CD14-positive monocyte (primary cell): ENCODE measurements around the gene AGAP1. TPM values are rescaled to one million over a fixed set of nuclear protein-coding genes. Genes with fewer than 3 reads are reported as not detected.

Experiments used
- DNase-seq, 3 donors: peaks; one replicate each; pipeline ENCODE4 v3.0.0-alpha.2; 2011 to 2022
- H2AFZ ChIP-seq: 2 replicates; pipeline ENCODE4 v1.6.0; 2012; ENCODE audit warnings: mild to moderate bottlenecking, low read depth, low read length, inconsistent platforms; ENCODE audit not compliant: insufficient read depth, poor library complexity, severe bottlenecking
- H3K27ac ChIP-seq, 2 donors: 1 replicate in 1 of 2; 2 replicates in 1 of 2; pipeline ENCODE4 v1.5.1; 2012 to 2013; ENCODE audit warnings: low read length in 2 of 2, control low read depth in 1 of 2, inconsistent platforms in 1 of 2, low read depth in 1 of 2, mild to moderate bottlenecking in 1 of 2
- H3K27me3 ChIP-seq, 2 donors: one replicate each; pipeline versions ENCODE4 v1.6.0 to v1.6.1; 2011 to 2013; ENCODE audit warnings: low read length in 2 of 2; ENCODE audit not compliant: control insufficient read depth in 2 of 2, insufficient read depth in 2 of 2
- H3K36me3 ChIP-seq, 2 donors: replicated peaks in 1 of 2; 1 replicate in 1 of 2; 2 replicates in 1 of 2; pipeline versions ENCODE4 v1.5.1 to v1.6.1; 2012 to 2013; ENCODE audit warnings: low read length in 2 of 2, control low read depth in 1 of 2, inconsistent platforms in 1 of 2, mild to moderate bottlenecking in 1 of 2; ENCODE audit not compliant: insufficient read depth in 2 of 2, control insufficient read depth in 1 of 2
- H3K4me1 ChIP-seq, 2 donors: 1 replicate in 1 of 2; 2 replicates in 1 of 2; pipeline versions ENCODE4 v1.5.1 to v1.6.1; 2012 to 2013; ENCODE audit warnings: low read length in 2 of 2, control low read depth in 1 of 2, inconsistent platforms in 1 of 2, mild to moderate bottlenecking in 1 of 2, moderate library complexity in 1 of 2; ENCODE audit not compliant: insufficient read depth in 2 of 2, control insufficient read depth in 1 of 2
- H3K4me2 ChIP-seq: replicated peaks from 2 replicates; pipeline ENCODE3; 2012; ENCODE audit warnings: low read length, moderate library complexity, mild to moderate bottlenecking; ENCODE audit not compliant: poor library complexity, severe bottlenecking; ENCODE audit errors: extremely low read depth
- H3K4me3 ChIP-seq, 3 experiments: fragments of 200-600 bp in 1 of 3; sonication (generic) in 1 of 3; replicated peaks in 1 of 3; 1 replicate in 2 of 3; 2 replicates in 1 of 3; pipeline ENCODE4 v1.5.1; 2011 to 2013; ENCODE audit warnings: low read length in 3 of 3, mild to moderate bottlenecking in 3 of 3, control low read depth in 2 of 3, low read depth in 2 of 3, inconsistent platforms in 1 of 3, moderate library complexity in 1 of 3
- H3K79me2 ChIP-seq: 2 replicates; pipeline ENCODE4 v1.6.0; 2012; ENCODE audit warnings: mild to moderate bottlenecking, control low read depth, inconsistent platforms, low read length, moderate library complexity; ENCODE audit not compliant: insufficient read depth
- H3K9ac ChIP-seq: 2 replicates; pipeline ENCODE4 v1.6.0; 2017; ENCODE audit warnings: low read length, mild to moderate bottlenecking; ENCODE audit not compliant: insufficient read depth, poor library complexity, severe bottlenecking
- H3K9me3 ChIP-seq, 2 donors: replicated peaks in 1 of 2; 1 replicate in 1 of 2; 2 replicates in 1 of 2; pipeline versions ENCODE4 v1.5.1 to v1.6.1; 2012 to 2013; ENCODE audit warnings: low read length in 2 of 2, control low read depth in 1 of 2; ENCODE audit not compliant: control insufficient read depth in 1 of 2, insufficient read depth in 1 of 2
- H4K20me1 ChIP-seq: 2 replicates; pipeline ENCODE4 v1.6.0; 2012; ENCODE audit warnings: mild to moderate bottlenecking, low read length, control low read depth, moderate library complexity; ENCODE audit not compliant: insufficient read depth
- H3K27ac Mint-ChIP-seq, 7 donors: one replicate each; pipeline ENCODE4 v1.8.0; 2020; ENCODE audit warnings: mild to moderate bottlenecking in 7 of 7, mixed read lengths in 7 of 7, moderate library complexity in 6 of 7, inconsistent platforms in 2 of 7
- H3K27me3 Mint-ChIP-seq, 3 donors: one replicate each; pipeline ENCODE4 v1.8.0; 2021 to 2022; ENCODE audit warnings: low read depth in 3 of 3, mild to moderate bottlenecking in 3 of 3, mixed read lengths in 3 of 3, moderate library complexity in 3 of 3, inconsistent platforms in 1 of 3
- H3K36me3 Mint-ChIP-seq, 2 donors: one replicate each; pipeline ENCODE4 v1.8.0; 2020; ENCODE audit warnings: mixed read lengths in 2 of 2, inconsistent platforms in 1 of 2, mild to moderate bottlenecking in 1 of 2
- H3K4me1 Mint-ChIP-seq: one replicate; pipeline ENCODE4 v1.8.0; 2020; ENCODE audit warnings: mild to moderate bottlenecking, mixed read lengths
- H3K4me3 Mint-ChIP-seq, 2 donors: one replicate each; pipeline ENCODE4 v1.8.0; 2020; ENCODE audit warnings: mild to moderate bottlenecking in 2 of 2, mixed read lengths in 2 of 2, moderate library complexity in 1 of 2
- H3K9me3 Mint-ChIP-seq, 7 donors: one replicate each; pipeline ENCODE4 v1.8.0; 2020 to 2022; ENCODE audit warnings: mixed read lengths in 7 of 7, mild to moderate bottlenecking in 6 of 7, moderate library complexity in 6 of 7, inconsistent platforms in 2 of 7
- CTCF ChIP-seq: fragments of 200-600 bp; IDR thresholded peaks from one replicate; pipeline ENCODE4 v1.8.0; 2022; ENCODE audit warnings: antibody characterized with exemption, mild to moderate bottlenecking
- WGBS: methylation state at CpG from one replicate; pipeline ENCODE4 v1.1.5; 2013; ENCODE audit warnings: missing lambda C conversion rate; ENCODE audit not compliant: insufficient coverage; 5-methylcytosine and 5-hydroxymethylcytosine counted together
- intact Hi-C, 2 donors: fragments of 100-400 bp; cut with micrococcal nuclease; formaldehyde crosslinking; loops; one replicate each; pipeline versions ENCODE4 v1.15.0 to v1.15.1; 2023
- polyA plus RNA-seq, 3 donors: library from polyadenylated mRNA; depleted of rRNA in 1 of 3; unstranded in 2 of 3; stranded (reverse) in 1 of 3; fragments of 300-500 nt in 2 of 3; fragments of >200 nt in 1 of 3; fragmentation: Illumina TruSeq in 2 of 3; gene quantifications; 1 replicate in 2 of 3; 2 replicates in 1 of 3; pipeline ENCODE4 v1.2.3, GENCODE V29; 2012 to 2021

AGAP1 gene
- polyA plus RNA-seq, 3 donors = 0.12 TPM; not detected in 2

DNA sequence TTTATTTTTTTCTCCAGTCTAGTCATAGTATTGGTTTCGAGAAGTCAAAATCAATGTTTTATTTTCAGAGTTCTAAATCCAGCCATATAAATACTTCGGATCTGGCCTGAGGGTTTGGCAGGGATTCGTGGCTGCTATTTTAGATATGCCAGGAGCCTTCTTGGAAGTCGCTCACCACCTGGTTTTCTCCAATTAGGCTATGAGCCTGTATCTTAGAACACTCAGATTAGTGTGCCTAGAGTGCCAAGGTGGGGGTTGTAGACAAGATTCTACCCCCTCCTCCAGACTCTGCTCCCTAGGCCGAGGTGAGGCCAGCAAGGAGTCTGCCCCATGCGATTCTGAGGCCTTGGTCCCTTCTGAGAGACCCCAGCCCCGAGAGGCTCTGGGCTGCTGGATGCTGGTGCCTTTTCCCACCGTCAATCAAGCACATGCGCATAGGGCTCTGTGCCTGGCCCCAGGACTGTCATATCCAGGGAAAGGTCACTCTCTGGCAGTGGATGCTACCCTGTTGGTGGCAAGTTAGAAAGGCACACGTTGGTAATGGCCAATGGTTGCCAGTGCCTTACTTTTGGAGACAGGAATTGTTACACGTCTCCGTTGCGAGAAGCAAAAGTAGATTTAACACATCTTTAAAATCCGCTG, 197.1 kb downstream of the AGAP1 start:
- H3K9me3 ChIP-seq = no peaks in the 10 kb centered on the region
- no peaks in the 10 kb centered on the region for H4K20me1 ChIP-seq
- H3K4me3 ChIP-seq = no peak overlapping the region
- intact Hi-C loops = no loop called here
- no peak overlapping the region for H3K4me3 Mint-ChIP-seq
- H3K9me3 Mint-ChIP-seq = peaks cover 0 to 6% (median 0%) of the 10 kb centered on the region in 7 donors
- DNase-seq = no peak
- H3K4me1 ChIP-seq = no peaks in the 10 kb centered on the region
- H3K36me3 ChIP-seq = no peaks in the 10 kb centered on the region
- H2AFZ ChIP-seq = no peak overlapping the region
- no peaks in the 10 kb centered on the region for H3K27me3 ChIP-seq
- no peak overlapping the region for H3K9ac ChIP-seq
- no peak overlapping the region for H3K27ac ChIP-seq
- H3K79me2 ChIP-seq = no peaks in the 10 kb centered on the region
- H3K27me3 Mint-ChIP-seq = peaks cover 0 to 7% (median 5%) of the 10 kb centered on the region in 3 donors
- H3K4me2 ChIP-seq = no peak overlapping the region
- no peak overlapping the region for H3K27ac Mint-ChIP-seq
- no peaks in the 10 kb centered on the region for H3K36me3 Mint-ChIP-seq
- no peaks in the 10 kb centered on the region for H3K4me1 Mint-ChIP-seq
- 85% methylated on average over 10 of the region's 14 CpGs for WGBS
- TF ChIP-seq CTCF = no peak

DNA sequence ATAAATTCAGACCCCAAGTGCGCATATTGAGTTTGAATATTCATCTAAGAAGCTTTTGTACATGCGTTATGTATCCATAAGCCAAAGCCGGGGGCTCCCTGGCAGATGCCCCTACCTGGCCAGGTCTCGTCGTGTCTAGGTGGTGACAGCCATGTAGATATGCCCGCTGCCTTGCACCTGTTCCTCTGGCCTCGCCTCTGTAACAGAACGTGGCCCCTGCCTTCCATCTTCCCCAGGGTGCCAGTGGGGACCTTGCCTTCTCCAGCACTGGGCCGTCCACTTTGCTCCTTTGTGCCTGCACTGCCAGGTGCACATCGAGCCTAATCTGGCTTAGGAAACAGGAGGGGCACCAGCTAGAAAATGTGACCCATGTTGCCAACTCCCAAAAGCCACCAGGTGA, 198.2 kb downstream of the AGAP1 start:
- H3K9me3 ChIP-seq = no peaks in the 10 kb centered on the region
- H3K9me3 Mint-ChIP-seq = peaks cover 0 to 5% (median 0%) of the 10 kb centered on the region in 7 donors
- H3K4me1 Mint-ChIP-seq = no peaks in the 10 kb centered on the region
- no peaks in the 10 kb centered on the region for H3K36me3 Mint-ChIP-seq
- 92% methylated on average over 9 of the region's 10 CpGs for WGBS
- H3K36me3 ChIP-seq = no peaks in the 10 kb centered on the region
- no peak overlapping the region for H2AFZ ChIP-seq
- DNase-seq = no peak
- no peaks in the 10 kb centered on the region for H3K27me3 ChIP-seq
- intact Hi-C loops = no loop called here
- H3K27me3 Mint-ChIP-seq = peaks cover 0 to 4% (median 3%) of the 10 kb centered on the region in 3 donors
- H3K27ac Mint-ChIP-seq = no peak overlapping the region
- H3K9ac ChIP-seq = no peak overlapping the region
- TF ChIP-seq CTCF = no peak
- no peak overlapping the region for H3K4me2 ChIP-seq
- no peak overlapping the region for H3K4me3 ChIP-seq
- no peaks in the 10 kb centered on the region for H4K20me1 ChIP-seq
- H3K27ac ChIP-seq = no peak overlapping the region
- no peaks in the 10 kb centered on the region for H3K4me1 ChIP-seq
- H3K79me2 ChIP-seq = no peaks in the 10 kb centered on the region
- no peak overlapping the region for H3K4me3 Mint-ChIP-seq
